KG1 (cell line): ENCODE data around the gene PTPRZ1.
A peak's percentile ranks its signal among the peaks of the same experiment; 100 is the strongest.

Experiments
- DNase-seq: peaks from one replicate; lab custom pipeline; 2025; lab: John Stamatoyannopoulos, UW

PTPRZ1 gene

DNA sequence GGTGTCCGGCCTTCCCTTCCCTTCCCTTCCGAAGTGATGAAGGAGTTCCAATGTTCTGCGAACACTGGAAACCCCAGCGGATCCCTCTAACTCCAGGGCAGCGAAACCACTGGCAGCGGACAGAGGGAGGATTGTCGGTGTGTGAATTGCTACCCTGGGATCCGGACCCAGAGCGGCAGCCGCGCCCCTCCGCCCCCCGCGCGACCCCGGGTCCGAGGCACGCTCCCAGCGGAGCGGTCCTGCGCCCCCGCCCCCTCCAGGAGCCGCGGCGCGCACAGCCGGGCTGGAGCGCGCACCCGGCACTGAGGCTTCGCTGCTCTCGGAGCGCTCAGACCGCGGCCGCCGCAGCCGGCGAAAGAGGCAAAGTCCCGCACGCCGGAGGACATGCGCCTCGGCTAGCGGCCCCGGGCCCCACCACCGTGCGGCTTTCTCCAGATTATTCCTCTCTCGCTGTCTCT, at the start of gene PTPRZ1:
Gene PTPRZ1, plus strand, starts transcription at position 331 of the 458 bp plus-strand sequence. CDS start 339 bp downstream, outside the sequence.
- no peak for DNase-seq

DNA sequence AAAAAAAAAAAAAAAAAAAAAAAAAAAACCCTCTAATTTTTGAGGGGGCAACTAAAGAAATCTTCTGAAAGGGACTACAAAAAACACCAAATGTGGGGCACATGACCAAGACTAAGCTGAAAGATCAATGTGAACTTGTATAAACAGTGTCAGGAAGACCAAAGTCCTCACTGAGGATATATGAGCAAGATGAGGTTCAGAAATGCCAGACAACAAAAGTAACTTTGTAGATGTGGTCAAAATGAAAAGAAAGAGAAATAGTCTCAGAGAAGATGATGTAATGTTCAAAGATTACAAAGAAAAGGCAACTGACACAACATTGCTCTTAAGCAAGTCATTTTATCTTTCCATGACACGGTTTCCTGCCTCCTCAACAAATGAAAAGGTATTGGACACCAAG, 48.7 kb upstream of the PTPRZ1 start:
- no peak for DNase-seq

DNA sequence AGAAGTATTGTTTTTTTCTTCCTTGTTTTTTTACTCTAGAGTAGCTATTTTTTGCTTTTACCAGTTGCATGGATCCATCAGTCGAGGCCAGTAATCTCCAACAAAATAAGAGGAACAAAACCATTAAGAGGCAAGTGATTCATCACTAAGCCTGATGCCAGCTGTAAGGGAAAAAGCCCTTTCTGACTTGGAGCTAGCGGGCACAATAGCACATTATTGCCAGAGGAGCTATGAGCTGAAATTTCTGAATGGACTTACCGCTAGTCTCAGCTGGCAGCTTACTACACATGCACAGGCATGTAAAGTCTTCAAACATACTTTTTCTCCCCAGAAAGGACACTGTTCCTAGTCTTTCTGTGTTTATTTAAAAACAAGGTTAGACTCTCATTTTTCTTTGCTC, 41.6 kb upstream of the PTPRZ1 start:
- DNase-seq = no peak

DNA sequence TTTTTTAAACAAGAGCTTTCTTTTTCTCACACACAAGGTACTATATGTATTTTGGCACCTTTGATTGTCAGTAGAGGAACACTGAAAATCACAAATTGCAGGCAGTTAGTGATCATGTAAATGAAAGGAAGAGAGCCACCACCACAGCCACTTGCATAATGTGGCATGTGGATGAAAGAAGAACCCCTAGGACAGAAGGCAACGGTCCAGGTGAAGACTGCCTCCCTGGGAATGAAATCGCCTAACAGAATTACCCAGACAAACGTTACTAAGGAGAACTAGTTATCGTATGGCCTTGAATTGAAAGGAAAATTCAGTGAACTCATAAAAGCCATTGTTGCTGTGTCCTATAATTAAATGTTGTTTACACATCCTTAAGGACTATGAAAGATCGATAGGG, 41.2 kb upstream of the PTPRZ1 start:
- no peak for DNase-seq

GRCh38 chr7:121832347-121832746, 40.6 kb upstream of the PTPRZ1 start:
- no peak for DNase-seq

DNA sequence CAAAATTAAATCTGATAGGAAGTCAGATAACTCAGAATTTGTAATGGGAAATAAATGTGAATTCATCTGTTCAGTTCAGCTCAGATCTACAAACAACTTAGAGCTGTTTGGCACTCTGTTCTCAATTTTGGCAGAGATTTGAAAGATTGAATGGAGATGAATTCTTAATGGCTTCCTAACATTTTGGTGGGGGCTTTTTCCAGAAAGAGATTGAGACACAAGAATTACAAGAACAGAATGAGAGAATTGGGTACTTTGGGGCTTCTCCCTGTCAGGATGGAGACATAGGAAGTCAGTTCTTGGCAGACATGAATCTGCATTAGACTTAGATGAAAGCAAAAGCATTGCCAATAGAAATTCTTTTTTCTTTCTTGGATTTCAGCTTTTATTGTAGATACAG, 39.0 kb upstream of the PTPRZ1 start:
- DNase-seq = no peak

DNA sequence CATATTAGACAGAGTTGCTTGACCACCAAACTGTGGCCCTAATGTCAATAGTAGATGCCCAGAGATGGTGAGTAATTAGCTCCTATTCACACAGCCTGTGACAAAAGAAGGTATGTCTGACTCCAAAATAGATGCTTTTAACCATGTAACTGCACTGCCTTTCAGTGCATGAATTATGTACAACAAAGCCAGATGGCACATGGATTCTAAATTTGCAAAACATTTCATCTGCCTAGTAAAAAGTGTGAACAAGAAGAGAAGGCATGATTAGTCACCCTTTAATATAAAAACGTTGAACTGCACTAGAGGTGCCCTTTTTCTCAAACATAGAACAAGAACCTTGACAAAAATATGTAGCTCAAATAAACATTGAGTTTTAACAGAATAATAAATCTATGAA, 35.5 kb upstream of the PTPRZ1 start:
- no peak for DNase-seq

DNA sequence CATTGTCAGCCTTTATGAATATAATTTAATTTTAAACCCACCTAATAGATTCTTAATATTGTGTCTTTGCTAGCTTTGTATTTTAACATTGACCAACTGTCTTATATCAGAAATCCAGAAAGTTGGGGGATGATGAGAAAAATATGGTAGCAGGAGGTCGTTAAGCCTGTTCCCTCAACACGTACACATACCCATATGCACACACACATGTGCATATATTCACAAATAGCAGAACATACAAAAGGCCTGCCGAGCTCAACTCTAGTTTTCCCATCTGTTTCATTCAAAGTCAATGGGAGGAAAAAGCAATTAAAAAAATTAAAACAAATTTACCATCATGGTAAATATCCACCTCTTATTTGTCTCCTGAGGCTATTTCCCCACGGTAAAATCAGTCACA, 25.9 kb upstream of the PTPRZ1 start:
- DNase-seq = no peak

DNA sequence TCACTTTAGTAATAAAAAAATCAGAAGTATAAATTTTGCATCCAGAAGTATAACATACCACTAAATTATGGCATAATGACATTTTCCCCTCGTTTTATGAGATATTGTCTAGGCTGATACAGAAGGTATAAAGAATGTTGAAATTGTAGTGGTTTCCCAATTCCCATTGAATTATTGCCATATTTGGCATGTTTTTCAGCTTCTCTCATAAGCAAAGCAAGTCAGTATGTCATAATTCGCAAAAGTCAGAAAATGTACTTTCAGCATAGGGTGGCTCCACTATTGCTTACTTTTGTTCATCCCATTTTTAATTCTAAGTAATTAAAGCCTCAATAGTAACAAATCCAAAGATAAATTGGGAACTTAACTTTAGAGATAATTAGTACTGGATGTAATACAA, 19.7 kb upstream of the PTPRZ1 start:
- DNase-seq = no peak

GRCh38 chr7:121860953-121861352, 12.0 kb upstream of the PTPRZ1 start:
- no peak for DNase-seq

DNA sequence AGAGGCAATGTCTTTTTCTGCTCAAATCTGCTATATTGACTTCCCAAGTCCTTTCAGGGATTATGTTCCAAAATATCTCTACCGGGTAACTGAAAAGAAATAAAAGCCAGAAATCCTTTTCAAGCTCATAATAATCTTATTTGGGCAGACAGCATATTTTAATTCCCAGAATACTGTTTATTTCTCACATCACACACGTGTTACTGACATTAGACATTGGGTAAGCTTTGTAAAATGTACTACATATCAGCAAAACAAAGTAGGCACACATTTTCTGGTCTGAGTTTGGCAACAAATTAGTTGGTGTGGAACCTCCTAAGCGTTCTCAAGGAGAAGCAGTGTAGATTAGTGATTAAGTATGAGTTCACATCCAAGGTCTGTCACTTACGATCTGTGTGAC, 10.4 kb upstream of the PTPRZ1 start:
- no peak for DNase-seq

DNA sequence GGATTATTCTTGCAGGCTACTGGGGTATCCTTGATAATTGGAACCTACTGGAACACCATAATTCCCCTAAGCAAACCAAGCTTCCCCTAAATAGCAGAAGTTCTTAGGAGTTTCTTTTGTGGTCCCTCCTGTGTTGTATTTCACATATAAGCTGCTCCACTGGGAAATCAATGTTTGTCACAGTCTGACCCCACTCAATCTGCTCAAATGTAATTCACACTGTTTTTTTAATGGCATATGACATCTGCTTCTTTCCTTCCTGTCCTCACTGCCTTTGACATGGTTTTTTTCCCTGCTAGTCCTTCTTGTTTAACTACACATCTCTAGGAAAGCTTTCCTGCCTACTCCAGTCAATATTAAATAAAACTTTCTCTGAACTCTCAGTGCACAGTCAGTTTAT, 1.8 kb upstream of the PTPRZ1 start:
- DNase-seq = no peak

DNA sequence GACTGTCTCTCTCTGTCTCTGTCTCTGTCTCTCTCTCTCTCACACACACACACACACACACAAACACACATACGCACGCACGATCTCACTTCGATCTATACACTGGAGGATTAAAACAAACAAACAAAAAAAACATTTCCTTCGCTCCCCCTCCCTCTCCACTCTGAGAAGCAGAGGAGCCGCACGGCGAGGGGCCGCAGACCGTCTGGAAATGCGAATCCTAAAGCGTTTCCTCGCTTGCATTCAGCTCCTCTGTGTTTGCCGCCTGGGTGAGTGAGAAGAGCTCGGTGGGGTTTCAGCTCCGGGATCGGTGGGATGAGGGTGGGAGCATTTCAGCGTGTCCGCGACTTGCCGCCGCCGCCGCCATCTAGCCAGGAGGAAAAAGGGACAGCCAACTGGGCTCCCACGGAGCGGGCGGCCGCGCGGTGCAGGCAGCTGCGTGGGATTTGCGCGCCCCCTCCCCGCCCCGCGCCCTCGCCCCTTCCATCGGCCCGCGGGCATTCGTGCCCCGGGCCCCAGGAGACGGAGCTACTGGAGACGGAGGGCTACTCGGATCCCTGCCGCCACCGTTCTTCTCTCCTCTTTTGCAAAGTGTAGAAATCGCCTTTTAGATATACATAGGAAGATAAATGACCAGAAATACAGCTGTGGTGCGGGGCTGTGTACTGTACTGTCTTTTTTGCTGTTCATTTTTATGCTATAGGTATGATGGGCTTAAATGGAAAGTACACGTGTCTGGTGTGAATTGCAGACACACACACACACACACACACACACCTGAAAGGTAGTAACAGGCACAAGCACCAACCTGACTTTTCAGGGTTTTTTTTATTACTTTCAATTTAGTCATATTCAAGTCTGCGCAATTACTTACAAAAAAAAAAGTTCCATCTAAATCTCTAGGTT, 581 bp downstream of the PTPRZ1 start:
- peak; percentile 6 for DNase-seq

DNA sequence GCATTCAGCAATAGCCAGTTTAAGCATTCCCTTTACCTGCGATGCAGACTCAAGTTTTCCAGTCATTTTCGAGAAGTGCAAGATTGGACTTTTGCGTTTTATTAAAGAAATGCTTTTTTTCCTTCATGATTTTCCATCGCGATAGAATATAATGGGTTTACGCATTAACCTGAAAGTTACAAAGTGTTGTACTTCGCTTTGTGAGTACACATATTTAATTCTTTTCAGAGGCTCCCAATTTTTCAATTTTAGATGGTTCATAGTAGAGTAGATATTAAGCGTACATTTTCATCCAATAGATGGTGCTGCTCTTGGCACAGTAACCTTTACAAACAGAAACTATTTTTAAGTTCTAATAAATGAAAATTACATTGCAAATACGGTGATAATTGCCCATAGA, 1.3 kb downstream of the PTPRZ1 start:
- no peak for DNase-seq

DNA sequence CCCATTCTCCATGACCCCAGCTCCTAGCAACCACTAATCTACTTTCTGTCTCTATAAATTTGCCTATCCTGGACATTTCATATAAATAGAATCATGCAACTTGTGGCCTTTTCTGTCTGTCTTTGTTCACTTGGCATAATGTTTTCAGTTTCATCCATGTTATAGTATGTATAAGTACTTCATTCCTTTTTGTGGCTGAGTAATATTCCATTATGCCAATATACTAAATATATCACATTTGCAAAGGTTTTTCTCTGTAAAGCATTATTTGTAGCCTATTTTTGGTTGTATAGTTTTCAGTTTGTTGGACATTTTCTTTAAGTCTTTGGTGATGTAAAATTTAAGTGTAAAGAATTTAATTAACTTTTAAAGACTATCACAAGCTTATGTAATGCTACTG, 2.2 kb downstream of the PTPRZ1 start:
- DNase-seq = no peak

DNA sequence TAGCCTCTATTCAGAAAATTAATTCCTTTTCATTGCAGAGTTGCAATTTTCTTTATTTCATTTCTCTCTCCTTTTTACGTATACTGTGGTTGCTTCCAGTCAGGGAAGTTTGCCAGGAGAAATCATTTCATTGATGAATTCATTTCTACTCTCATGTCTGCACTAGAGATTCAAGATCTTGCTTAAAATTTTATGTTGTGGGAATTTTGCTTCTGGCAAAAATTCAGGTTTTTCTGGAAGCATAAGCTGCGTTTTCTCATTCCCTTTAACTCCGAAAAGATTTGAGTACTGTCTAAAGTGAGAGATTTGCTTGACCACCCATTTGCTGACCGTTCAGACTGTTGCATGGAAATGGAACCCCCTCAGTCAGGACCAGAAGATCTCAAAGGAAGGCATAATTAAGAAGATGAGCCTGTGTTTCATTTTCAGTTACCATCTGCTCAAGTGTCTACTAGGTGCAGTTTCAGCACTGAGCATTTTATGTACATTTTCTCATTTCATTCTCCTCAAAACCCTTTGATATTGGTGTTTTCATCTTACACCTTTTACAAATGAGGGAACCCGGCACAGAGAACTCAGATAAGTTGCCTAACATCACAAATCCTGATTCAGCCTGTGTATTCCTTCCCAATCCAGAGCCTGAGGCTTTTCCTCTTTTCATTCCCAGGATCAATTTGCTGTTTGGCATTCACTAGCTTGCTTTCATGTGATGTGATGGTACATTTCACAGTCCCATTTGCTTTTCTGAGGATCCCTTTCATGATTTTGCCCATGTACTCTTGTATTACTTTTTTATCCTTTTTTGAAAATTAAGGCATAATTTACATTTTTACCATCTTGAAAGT, 3.9 kb downstream of the PTPRZ1 start:
- no peak for DNase-seq

DNA sequence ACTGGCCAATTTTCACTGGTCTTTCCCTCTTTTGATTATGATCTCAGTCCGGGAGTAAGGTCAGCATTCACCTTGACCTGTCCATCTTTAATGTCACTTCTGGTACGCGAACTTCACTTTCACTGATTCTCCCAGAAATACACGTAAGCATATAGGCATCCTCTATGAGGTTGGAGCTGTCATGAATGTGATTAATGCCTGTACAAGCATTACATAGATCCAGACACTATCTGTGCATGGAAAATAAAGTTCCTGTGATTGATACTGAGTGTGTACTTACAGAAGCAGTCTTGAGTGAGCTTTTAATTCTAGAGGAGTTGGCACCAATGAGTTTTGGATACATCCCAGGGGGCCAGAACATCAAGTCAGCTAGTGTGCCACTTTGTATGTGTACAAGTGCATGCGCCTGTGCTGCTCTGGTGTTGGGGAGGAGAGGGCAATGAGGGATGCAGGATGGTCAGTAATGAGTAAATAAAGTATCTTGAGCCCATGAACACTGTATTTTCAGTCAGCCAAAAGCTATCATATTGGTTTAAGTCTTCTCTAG, 6.0 kb downstream of the PTPRZ1 start:
- DNase-seq = no peak

GRCh38 chr7:121879544-121879943, 6.6 kb downstream of the PTPRZ1 start:
- no peak for DNase-seq

DNA sequence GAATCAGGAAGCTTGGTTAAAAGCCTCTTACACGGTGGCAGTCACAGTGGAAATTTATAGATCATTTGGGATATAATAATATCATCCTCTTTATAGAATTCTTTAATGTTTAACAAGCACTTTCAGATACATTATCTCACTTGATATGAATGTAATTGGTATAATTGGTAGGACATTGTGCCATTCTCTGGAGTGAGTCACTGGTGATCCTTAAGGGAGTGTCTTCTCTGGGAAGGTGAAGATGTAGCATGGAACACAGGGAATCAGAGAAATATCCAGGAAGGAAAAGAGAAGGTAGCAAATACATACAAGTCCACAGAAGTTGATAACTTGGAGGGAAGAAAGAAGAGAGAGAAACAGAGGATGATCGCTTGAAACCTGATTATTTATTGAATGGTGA, 9.8 kb downstream of the PTPRZ1 start:
- DNase-seq = no peak

DNA sequence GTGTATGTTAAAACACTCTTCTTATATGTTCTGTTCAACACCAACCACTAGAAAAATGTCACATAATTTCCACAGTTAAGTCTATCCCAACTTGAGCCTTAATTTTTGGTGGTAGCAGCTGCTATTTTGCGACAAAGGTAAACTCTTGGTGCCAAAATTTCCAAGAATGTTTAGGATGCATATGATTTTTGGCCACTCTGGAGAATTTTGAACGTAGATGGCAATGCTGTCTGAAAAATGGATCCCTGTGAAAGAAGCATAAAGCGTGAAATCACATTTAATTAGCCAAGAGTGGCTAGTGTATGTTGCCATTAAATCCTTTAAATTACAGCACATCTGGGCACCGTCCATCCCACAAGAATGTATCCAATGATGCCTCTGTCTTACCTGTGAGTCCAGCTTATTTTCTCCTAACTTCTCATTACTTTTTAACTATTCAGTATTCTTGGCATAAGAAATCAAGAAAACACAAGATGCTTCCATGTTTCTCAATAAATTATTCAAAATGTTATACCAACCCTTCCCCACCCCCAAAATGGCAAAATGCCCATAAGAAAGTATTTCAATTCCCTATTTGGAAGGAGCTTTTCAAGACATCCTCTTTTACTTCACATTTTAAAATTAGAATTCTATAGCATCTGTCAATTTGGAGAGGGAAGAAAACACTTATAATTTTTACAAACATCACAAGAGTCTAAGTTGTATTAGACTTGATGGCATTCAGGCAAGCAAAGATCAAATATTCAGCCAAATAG, 12.4 kb downstream of the PTPRZ1 start:
- no peak for DNase-seq

- no peak for DNase-seq
These were observed 14.7 kb downstream of the PTPRZ1 start for GRCh38 chr7:121887634-121888033.

- DNase-seq = no peak
These were observed 17.9 kb downstream of the PTPRZ1 start for GRCh38 chr7:121890833-121891232.
